Activated naive CD8-positive, alpha-beta T cell treated with anti-CD3 and anti-CD28 coated beads, Interleukin-2, amount 10 ng/mL, durations not matched to agents 7 days and 5 days (primary cell): ENCODE measurements around the gene FA2H. TPM values are rescaled to one million over a fixed set of nuclear protein-coding genes. Genes with fewer than 3 reads are reported as not detected.
"Not testable (repeated sequence)": the region's sequence is repeated elsewhere in the genome, so short reads cannot be mapped to it uniquely, and the experiment has no call there.

Experiments used
- ATAC-seq: fragments of 150-1000 bp; cut with Tn5 transposase; one replicate; pipeline ENCODE4 v1.10.0; 2021; ENCODE audit warnings: low read depth, moderate library complexity
- POLR2A ChIA-PET: fragments of 350-600 bp; sonication (Branson Sonifier 250); formaldehyde crosslinking; loops from one replicate; lab custom pipeline; 2021; ENCODE audit warnings: antibody characterized with exemption; lab: Charles Lee
- DNase-seq: peaks from one replicate; pipeline ENCODE4 v3.0.0; 2021
- H3K27ac Mint-ChIP-seq: one replicate; pipeline ENCODE4 v1.8.0; 2022; ENCODE audit warnings: mild to moderate bottlenecking, mixed read lengths
- H3K27me3 Mint-ChIP-seq: one replicate; pipeline ENCODE4 v1.8.0; 2022; ENCODE audit warnings: mild to moderate bottlenecking, moderate library complexity, mixed read lengths
- H3K36me3 Mint-ChIP-seq: one replicate; pipeline ENCODE4 v1.8.0; 2021; ENCODE audit warnings: mild to moderate bottlenecking, mixed read lengths
- H3K4me1 Mint-ChIP-seq: one replicate; pipeline ENCODE4 v1.8.0; 2021; ENCODE audit warnings: mixed read lengths
- H3K4me3 Mint-ChIP-seq: one replicate; pipeline ENCODE4 v1.8.0; 2022; ENCODE audit warnings: mild to moderate bottlenecking, moderate library complexity, mixed read lengths
- H3K9me3 Mint-ChIP-seq: one replicate; pipeline ENCODE4 v1.8.0; 2021; ENCODE audit warnings: mixed read lengths
- total RNA-seq, 2 experiments: library from RNA; stranded (reverse); gene quantifications; one replicate each; pipeline ENCODE4 v1.2.3, GENCODE V29; 2021

FA2H gene
- total RNA-seq, 2 experiments from 2014 or later = not detected

GRCh38 chr16:74788108-74788507 lies 13.5 kb upstream of the FA2H start:
- H3K4me1 Mint-ChIP-seq = no peaks in the 10 kb centered on the region
- H3K27me3 Mint-ChIP-seq = peaks cover 7% of the 10 kb centered on the region
- H3K27ac Mint-ChIP-seq = no peak overlapping the region
- no peaks in the 10 kb centered on the region for H3K9me3 Mint-ChIP-seq
- H3K36me3 Mint-ChIP-seq = peaks cover 1% of the 10 kb centered on the region
- DNase-seq (no peak), ATAC-seq (no peak)
- no peak overlapping the region for H3K4me3 Mint-ChIP-seq
- POLR2A ChIA-PET = no interaction called here

- Mint-ChIP-seq H3K4me1 (no peaks in the 10 kb centered on the region), H3K4me3 (no peak overlapping the region), H3K27me3 (peaks cover 15% of the 10 kb centered on the region), H3K36me3 (no peaks in the 10 kb centered on the region), H3K9me3 (no peaks in the 10 kb centered on the region), H3K27ac (no peak overlapping the region)
- DNase-seq = no peak
- POLR2A ChIA-PET = no interaction called here
- no peak for ATAC-seq
Observed at GRCh38 chr16:74785031-74785430, 10.4 kb upstream of the FA2H start.

GRCh38 chr16:74778646-74779045 lies 4.0 kb upstream of the FA2H start:
- no peak overlapping the region for H3K4me3 Mint-ChIP-seq

GRCh38 chr16:74776926-74777325 lies 2.3 kb upstream of the FA2H start:
- ATAC-seq = no peak
- no peak overlapping the region for H3K27ac Mint-ChIP-seq
- POLR2A ChIA-PET = no interaction called here
- H3K36me3 Mint-ChIP-seq = no peaks in the 10 kb centered on the region
- DNase-seq = no peak
- peaks cover 9% of the 10 kb centered on the region for H3K4me1 Mint-ChIP-seq
- no peak overlapping the region for H3K4me3 Mint-ChIP-seq
- no peaks in the 10 kb centered on the region for H3K9me3 Mint-ChIP-seq
- peaks cover 54% of the 10 kb centered on the region for H3K27me3 Mint-ChIP-seq

More at GRCh38 chr16:74778646-74779045, 4.0 kb upstream of the FA2H start:
- H3K4me1 Mint-ChIP-seq = peaks cover 9% of the 10 kb centered on the region
- H3K9me3 Mint-ChIP-seq = no peaks in the 10 kb centered on the region
- ATAC-seq (no peak), DNase-seq (no peak)
- no peak overlapping the region for H3K27ac Mint-ChIP-seq
- no peaks in the 10 kb centered on the region for H3K36me3 Mint-ChIP-seq
- POLR2A ChIA-PET = no interaction called here
- H3K27me3 Mint-ChIP-seq = peaks cover 39% of the 10 kb centered on the region

- H3K27me3 Mint-ChIP-seq = peaks cover 50% of the 10 kb centered on the region
- no peak for ATAC-seq
- no peaks in the 10 kb centered on the region for H3K9me3 Mint-ChIP-seq
- no peak overlapping the region for H3K27ac Mint-ChIP-seq
- peak overlapping the region; percentile 56 for H3K4me3 Mint-ChIP-seq
- H3K36me3 Mint-ChIP-seq = no peaks in the 10 kb centered on the region
- DNase-seq = no peak
- POLR2A ChIA-PET = interaction anchor here (0.6 kb wide), 1 partner anchor 8 kb away, joined by 4 read pairs; no protein-coding TSS in a partner anchor
- peaks cover 9% of the 10 kb centered on the region for H3K4me1 Mint-ChIP-seq
Observed at GRCh38 chr16:74775255-74775654, 635 bp upstream of the FA2H start.

- H3K27me3 Mint-ChIP-seq = peaks cover 41% of the 10 kb centered on the region
- no peaks in the 10 kb centered on the region for H3K9me3 Mint-ChIP-seq
- H3K27ac Mint-ChIP-seq = no peak overlapping the region
- H3K36me3 Mint-ChIP-seq = no peaks in the 10 kb centered on the region
- ATAC-seq (no peak), DNase-seq (no peak)
- peaks cover 9% of the 10 kb centered on the region for H3K4me1 Mint-ChIP-seq
- POLR2A ChIA-PET = no interaction called here
- H3K4me3 Mint-ChIP-seq = peak overlapping the region; percentile 78
Observed at GRCh38 chr16:74773446-74774222, 986 bp downstream of the FA2H start.

GRCh38 chr16:74771656-74772315 lies 2.8 kb downstream of the FA2H start:
- POLR2A ChIA-PET = no interaction called here
- peaks cover 50% of the 10 kb centered on the region for H3K27me3 Mint-ChIP-seq
- no peak overlapping the region for H3K27ac Mint-ChIP-seq
- DNase-seq (no peak), ATAC-seq (no peak)
- no peak overlapping the region for H3K4me3 Mint-ChIP-seq
- no peaks in the 10 kb centered on the region for H3K9me3 Mint-ChIP-seq
- H3K4me1 Mint-ChIP-seq = peaks cover 9% of the 10 kb centered on the region
- H3K36me3 Mint-ChIP-seq = no peaks in the 10 kb centered on the region

GRCh38 chr16:74770831-74771526 lies 3.6 kb downstream of the FA2H start:
- DNase-seq = no peak
- H3K9me3 Mint-ChIP-seq = no peaks in the 10 kb centered on the region
- no peak overlapping the region for H3K4me3 Mint-ChIP-seq
- peaks cover 42% of the 10 kb centered on the region for H3K27me3 Mint-ChIP-seq
- peaks cover 9% of the 10 kb centered on the region for H3K4me1 Mint-ChIP-seq
- ATAC-seq = no peak
- POLR2A ChIA-PET = no interaction called here
- no peak overlapping the region for H3K27ac Mint-ChIP-seq
- no peaks in the 10 kb centered on the region for H3K36me3 Mint-ChIP-seq

- Mint-ChIP-seq H3K27me3 (peaks cover 34% of the 10 kb centered on the region), H3K4me3 (no peak overlapping the region)
Observed at GRCh38 chr16:74769586-74770190, 4.9 kb downstream of the FA2H start.

GRCh38 chr16:74768239-74768638 lies 6.4 kb downstream of the FA2H start:
- POLR2A ChIA-PET = no interaction called here
- no peak overlapping the region for H3K27ac Mint-ChIP-seq
- ATAC-seq (no peak), DNase-seq (no peak)
- H3K9me3 Mint-ChIP-seq = no peaks in the 10 kb centered on the region
- H3K27me3 Mint-ChIP-seq = peaks cover 24% of the 10 kb centered on the region
- no peaks in the 10 kb centered on the region for H3K36me3 Mint-ChIP-seq
- H3K4me1 Mint-ChIP-seq = no peaks in the 10 kb centered on the region
- H3K4me3 Mint-ChIP-seq = no peak overlapping the region

More at GRCh38 chr16:74769586-74770190, 4.9 kb downstream of the FA2H start:
- DNase-seq (no peak), ATAC-seq (no peak)
- POLR2A ChIA-PET = no interaction called here
- no peaks in the 10 kb centered on the region for H3K36me3 Mint-ChIP-seq
- peaks cover 4% of the 10 kb centered on the region for H3K4me1 Mint-ChIP-seq
- H3K9me3 Mint-ChIP-seq = no peaks in the 10 kb centered on the region
- no peak overlapping the region for H3K27ac Mint-ChIP-seq

GRCh38 chr16:74767749-74768148 lies 6.9 kb downstream of the FA2H start:
- peaks cover 21% of the 10 kb centered on the region for H3K27me3 Mint-ChIP-seq
- H3K36me3 Mint-ChIP-seq = no peaks in the 10 kb centered on the region
- ATAC-seq (no peak), DNase-seq (no peak)
- no peak overlapping the region for H3K27ac Mint-ChIP-seq
- no peaks in the 10 kb centered on the region for H3K4me1 Mint-ChIP-seq
- no peak overlapping the region for H3K4me3 Mint-ChIP-seq
- H3K9me3 Mint-ChIP-seq = no peaks in the 10 kb centered on the region
- POLR2A ChIA-PET = no interaction called here

GRCh38 chr16:74766729-74767128 lies 7.9 kb downstream of the FA2H start:
- POLR2A ChIA-PET = interaction anchor here (0.7 kb wide), 1 partner anchor 52 kb away, joined by 3 read pairs; no protein-coding TSS in a partner anchor

GRCh38 chr16:74764184-74764583 lies 10.4 kb downstream of the FA2H start:
- ATAC-seq, POLR2A ChIA-PET, DNase-seq, H3K36me3 Mint-ChIP-seq, H3K9me3 Mint-ChIP-seq, H3K4me3 Mint-ChIP-seq, H3K4me1 Mint-ChIP-seq, H3K27ac Mint-ChIP-seq: not testable (repeated sequence)
- H3K27me3 Mint-ChIP-seq = peaks cover 13% of the 10 kb centered on the region

More at GRCh38 chr16:74766729-74767128, 7.9 kb downstream of the FA2H start:
- ATAC-seq (no peak), DNase-seq (no peak)
- no peaks in the 10 kb centered on the region for H3K36me3 Mint-ChIP-seq
- H3K4me1 Mint-ChIP-seq = no peaks in the 10 kb centered on the region
- no peak overlapping the region for H3K4me3 Mint-ChIP-seq
- H3K27ac Mint-ChIP-seq = no peak overlapping the region
- H3K27me3 Mint-ChIP-seq = peaks cover 15% of the 10 kb centered on the region
- no peaks in the 10 kb centered on the region for H3K9me3 Mint-ChIP-seq
